NCI-H526 treated with DMSO at 0.1 percent for 48 hours (cell line): ENCODE results near the gene MTREX.

Experiments used
- DNase-seq: peaks from one replicate; lab custom pipeline; 2025; lab: John Stamatoyannopoulos, UW

The MTREX gene

DNA sequence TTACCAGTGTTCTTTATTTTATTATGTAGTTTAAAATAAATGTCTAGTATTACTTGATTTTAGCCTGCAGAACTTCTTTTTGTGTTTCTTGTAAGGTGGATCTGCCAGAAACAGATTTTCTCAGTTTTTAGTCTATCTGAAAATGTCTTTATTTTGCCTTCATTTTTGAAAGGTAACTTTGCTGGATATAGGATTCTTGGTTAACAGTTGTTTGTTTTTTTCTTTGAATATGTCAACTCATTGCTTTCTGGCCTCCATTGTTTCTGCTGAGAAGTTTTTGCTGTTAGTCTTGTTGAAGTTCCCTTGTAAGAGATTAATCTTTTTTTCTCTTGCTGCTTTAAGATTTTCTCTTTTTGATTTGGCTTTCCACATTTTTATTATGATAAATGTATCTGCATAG lies 75.5 kb downstream of the MTREX start:
- DNase-seq: no peak

DNA sequence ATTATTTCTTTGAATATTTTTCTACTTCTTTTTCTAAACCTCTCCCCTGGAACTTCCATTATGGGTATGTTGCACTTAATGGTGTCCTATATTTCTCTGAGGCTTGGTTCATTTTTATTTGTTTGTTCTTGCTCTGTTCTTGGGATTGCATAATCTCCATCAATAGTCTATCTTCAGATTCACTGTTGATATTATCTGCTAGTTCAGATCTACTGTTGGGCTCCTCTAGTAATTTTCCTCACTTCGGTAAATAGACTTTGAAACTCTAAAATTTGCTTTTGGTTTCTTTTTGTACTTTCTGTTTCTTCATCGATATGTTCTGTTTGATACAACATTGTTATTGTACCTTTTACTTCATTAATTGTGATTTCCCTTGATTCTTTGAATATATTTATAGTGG lies 76.3 kb downstream of the MTREX start:
- no peak for DNase-seq

DNA sequence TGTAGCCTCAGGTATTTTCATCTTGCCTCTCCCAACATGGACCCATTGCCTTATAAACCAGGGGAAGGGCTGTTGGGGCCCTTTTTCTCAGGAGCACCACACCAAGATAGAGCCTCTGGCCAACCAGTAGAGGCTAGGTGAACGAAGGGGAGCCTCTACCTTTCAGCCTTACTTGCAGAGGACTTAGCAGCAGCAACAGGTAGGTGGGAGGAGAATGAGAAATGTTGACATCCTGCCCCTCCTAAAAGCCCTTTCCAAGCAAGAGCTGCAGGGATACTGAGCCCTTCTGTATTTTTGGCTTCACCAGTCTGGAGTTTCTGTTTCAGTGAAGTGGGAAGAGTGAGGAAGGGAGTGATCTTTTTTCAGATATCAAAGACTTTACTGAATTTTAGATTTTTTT lies 77.4 kb downstream of the MTREX start:
- DNase-seq: no peak

DNA sequence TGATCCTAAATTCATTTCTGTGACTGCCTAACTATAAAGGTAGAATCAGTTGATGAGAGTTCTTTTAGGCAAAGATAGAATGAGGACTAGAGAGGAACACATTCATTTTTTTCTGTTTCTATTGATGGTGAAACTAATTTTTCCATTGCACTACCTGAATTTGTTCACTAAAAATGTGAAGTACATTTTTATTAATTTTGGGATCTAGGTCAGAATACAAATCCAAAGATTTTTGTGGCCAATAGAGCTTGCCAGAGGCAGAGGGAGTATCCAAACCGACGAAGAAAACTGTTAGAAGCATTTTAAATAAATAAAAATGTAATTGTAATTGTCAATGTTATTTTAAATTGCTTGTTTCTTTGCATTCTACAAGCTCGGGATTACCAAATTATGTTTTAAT lies 78.1 kb downstream of the MTREX start:
- DNase-seq: no peak

DNA sequence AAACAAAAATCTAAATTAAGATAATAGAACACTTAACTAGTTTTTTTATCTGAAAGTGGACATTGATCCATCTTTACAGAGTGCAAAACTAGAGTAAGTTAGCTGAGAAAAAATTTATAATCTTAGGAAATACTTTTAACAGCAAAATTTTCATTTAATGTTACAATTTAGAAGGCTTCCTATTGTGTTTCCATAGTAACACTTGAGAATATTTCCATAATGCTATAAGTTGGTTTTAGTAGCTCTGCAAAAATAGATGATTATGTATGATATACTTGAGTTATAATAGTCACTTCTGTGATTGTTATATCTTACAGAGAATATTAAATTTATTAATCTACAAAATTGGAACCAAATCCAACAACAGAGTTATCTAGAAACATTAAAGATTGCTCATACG lies 78.6 kb downstream of the MTREX start:
- DNase-seq: no peak

DNA sequence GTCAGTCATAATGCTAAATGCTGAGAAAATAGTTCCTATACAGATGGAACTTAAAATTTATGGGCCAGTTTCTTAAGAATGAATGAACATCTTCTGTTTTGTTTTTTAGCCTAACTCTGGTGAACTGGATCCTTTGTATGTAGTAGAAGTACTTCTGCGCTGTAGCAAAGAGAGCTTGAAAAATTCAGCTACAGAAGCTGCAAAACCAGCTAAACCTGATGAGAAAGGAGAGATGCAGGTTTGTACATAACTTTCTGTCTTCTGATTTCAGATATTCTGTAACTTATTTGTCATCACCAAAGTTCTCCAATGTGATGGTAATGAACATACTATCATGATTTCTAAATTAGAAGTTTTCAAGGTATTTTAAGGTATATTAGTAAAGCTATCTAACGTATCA lies 80.1 kb downstream of the MTREX start:
- no peak for DNase-seq

DNA sequence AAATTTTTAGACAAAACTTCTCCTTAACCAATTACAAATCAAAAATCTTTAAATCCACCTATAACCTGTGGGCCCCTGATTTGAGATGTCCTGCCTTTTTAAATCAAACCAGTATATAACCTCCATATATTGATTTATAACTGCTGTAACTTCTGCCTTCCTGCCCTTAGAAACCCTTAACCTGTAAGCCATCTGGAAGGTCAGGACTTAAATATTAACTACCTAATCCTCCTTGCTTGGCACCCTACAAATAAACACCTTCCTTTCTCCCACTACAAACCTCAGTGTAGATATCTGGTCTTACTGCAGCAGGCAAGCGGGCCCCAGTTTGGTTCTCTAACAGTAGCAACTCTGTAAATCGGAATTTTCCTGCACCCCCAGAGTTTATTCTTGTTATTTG lies 83.9 kb downstream of the MTREX start:
- DNase-seq: no peak

DNA sequence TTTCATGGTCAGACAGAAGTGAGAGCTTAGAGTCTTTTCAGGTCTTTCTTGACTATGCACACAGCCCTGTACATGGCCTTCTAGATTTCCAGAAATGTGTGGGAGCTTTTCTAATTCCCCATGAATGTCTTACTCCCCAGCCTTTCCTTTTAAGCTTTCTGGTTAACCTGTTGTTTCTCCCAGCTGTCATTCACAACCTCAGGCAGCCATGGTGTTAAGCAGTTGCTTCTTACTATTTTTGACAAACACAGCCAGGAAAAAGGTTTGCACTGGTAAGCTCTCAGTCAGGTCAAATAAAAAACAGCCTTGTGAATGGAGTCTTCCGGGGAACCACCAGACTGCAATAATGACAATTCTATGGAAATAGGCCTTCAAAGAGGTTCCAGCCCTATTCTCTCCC lies 84.9 kb downstream of the MTREX start:
- DNase-seq: no peak

DNA sequence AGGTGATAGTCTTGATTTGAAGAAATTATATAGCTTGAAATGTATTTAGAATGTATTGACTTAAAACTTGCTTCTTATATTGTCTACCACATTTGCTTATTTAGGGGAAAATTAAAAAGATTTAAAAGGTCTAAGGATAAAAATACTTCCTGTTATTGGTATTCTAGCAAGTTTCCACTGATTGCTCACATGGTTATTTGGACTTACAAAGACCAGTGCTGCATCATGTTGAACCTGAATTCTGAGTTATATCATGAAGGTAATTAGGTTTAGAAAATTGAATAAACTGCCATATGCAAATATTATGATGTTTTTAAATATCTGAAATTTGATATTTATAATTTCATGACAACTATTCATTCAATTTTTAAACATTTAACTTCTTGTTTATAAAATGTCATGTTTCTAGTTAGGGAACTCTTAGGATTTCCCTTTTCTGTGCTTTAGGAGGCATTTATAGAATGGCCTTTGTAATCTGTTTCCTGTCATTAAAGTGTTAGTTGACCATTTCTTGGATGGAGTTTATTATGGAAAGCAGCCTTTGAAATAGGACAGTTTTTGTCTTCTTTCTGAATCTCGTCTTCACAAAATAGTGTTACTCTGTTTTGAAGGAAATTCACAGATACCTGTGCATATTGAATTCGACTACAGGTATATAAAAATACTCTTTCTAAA lies 85.8 kb downstream of the MTREX start:
- DNase-seq: no peak

DNA sequence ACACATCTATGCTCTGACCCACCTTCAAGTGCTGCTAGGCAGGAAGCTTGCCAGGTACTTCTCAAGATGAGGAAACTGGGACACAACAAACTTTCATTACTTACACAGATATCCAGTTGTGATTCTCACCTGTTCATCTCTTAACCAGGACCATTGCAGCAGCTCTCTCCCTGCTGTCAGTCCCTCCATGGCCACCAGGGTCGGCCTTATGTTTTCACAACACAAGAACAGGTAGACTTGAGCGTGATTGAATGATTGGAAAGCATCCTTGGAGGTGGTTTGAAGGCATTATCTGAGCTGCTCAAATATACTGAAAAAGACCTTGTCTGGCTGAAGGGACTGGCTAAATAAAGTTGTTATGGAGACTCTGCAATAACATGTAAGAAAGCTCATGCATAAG lies 94.4 kb downstream of the MTREX start:
- no peak for DNase-seq

DNA sequence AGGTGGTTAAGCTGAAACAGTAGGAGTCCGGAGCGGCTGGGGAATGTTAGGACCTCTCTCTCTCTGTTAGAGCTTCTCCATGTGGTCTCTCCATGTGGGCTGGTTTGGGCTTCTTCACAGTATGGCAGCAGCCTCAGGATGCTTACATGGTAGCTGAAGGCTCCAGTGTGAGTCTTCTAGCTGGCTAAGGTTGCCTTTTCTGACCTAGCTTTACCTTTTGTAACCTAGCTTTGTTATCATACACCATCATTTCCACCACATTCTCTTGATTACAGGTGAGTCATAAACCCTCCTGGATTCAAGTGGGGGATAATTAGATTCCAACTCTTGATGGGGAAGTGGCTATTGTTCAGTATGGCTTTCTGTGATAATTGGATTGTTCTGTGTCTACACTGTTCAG lies 98.5 kb downstream of the MTREX start:
- DNase-seq: no peak

DNA sequence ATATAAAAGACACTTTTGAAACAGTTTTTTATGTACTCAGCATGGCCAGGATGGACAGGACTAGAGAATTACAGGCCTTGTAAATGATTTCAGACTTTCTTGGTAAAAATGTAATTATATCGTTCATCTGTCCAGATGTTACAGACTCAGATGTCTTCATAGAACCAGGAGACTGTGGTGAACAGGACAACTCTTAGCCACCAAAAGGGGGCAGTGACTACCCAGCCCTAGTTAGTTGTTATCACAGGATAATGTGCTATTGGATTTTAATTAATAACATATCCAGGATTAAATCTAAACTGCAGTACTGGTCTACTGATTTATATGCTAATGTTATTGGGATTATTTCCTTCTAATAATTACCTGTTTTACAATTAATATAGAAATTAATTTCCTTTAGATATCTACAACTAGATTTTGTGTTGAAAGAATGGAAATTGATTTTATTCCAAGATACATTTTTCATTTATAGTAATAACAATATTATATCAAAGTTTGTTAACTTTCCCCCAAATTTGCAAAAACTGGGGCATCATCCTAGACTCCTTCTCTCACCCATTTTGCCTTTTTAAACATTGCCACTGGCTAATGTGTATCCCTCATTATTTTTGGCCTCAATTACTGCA lies 99.4 kb downstream of the MTREX start:
- peak; percentile 3 for DNase-seq

DNA sequence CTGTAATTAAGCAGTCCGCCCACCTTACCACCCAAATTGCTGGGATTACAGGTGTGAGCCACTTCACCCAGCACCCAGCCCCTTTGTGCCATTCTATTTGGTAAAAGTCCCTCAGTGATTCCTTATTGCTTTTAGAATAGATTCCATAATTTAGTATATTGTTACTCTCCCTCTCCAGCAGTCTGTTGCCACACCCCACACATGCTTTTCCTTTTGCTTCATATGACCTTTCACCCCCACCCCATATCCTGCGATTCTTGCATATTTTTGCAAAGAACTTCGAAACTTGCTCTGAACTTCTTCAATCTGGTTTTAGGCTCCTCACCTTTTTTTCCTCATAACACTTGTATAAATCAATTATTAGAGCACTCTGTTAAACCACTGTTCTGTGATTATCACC lies 100.2 kb downstream of the MTREX start:
- DNase-seq: no peak

DNA sequence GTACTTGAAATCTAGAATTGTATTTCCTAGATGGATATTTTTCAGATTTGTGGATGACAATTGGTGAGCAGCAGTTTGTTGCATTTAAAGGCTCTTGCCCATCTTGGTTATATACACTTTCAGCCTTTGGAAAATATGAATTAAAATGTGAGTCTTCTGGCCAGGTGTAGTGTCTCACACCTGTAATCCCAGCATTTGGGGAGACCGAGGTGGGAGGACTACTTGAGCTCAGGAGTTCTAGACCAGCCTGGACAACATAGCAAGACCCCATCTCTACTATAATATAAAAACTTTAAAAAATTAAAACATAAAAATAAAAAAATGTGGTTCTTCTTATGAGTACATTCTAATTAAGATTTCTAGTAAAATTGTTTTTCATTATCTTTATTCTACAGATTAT lies 102.0 kb downstream of the MTREX start:
- no peak for DNase-seq

DNA sequence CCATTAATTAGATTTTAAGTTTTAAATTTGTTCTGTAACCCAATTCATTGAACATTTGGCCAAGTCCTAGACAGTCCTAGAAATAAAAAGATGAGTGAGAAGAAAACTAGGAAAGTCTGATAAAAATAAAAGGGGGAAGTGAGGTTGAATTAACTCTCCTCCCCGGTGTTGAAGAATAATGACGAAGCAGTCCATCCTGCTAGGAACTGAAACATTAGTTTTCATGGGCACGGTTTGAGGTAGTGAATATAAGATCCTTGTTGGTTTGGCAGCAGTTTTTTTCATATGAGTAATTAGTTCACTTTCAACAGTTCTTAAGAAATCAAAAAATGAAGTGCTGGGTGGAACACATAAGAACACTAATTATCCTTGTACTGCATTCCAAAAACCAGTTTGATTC lies 103.1 kb downstream of the MTREX start:
- no peak for DNase-seq

DNA sequence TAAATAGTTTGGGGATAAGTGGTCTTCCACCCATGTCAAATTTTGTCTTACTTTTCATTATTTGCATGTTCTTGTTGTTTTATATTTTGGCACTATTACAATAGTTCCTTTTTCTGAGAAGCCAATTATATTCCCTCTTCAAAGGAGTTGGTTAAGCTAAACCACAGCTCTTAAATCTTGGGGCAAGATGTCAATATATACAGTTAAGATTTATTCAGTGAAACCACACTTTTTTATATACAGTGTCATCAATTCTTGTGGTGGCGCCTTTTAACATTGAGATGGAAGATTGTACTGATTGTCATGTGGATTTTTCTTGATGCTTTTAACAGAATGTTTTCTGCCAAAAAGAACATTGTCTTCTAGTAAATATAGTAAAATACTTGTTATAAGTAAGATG lies 104.1 kb downstream of the MTREX start:
- no peak for DNase-seq

DNA sequence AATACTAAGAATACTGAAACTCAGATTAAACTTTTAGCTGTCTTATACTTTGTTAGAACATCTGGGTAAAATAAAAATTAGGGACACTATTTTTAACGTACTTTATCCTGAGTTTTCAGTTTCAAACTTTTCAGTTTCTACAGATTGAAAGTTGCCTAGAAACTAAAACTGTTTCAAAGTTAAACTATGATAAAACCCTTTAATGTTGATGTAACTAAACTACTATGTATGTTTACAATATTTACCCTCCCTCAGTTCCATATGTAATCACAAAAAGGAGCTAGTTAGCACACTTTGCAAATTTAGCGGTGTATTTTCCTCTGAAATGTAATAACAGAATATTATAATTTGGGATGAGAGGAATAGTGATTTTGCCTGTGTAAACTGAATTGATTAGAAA lies 105.9 kb downstream of the MTREX start:
- no peak for DNase-seq

DNA sequence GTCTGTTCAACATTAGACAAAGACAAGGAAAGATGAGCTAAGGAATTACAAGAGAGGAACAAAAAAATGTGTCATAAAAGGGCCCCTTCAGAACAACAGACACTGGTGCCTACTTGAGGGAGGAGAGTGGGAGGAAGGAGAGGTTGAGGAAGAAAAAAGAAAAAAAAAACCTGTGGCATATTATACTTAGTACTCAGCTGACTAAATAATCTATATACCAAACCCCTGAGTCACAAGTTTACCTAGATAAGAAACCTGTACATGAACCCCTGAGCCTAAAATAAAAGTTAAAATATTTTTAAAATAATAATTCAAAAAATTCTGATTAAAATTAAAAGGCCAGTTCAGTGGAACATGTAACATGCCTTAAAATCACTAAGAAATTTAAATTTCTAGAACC lies 107.3 kb downstream of the MTREX start:
- DNase-seq: no peak

DNA sequence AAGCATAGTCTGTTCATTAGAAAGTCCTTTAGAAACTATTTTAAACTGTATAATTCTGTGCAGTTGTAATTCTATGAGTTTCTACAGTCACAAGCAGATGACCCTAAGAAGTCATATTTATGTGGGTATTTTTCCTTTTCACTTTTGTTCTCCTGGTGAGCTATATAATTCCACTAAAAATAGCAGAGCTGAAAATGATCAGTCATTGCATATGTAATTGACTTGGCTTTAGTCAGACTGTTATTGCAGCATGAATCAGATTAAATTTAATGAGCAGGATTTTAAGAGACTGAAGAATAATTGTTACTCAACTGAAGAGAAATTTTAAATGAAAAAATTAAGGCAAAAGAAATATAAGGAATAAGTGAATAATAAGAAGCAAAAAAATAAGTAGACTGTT lies 108.5 kb downstream of the MTREX start:
- DNase-seq: no peak

DNA sequence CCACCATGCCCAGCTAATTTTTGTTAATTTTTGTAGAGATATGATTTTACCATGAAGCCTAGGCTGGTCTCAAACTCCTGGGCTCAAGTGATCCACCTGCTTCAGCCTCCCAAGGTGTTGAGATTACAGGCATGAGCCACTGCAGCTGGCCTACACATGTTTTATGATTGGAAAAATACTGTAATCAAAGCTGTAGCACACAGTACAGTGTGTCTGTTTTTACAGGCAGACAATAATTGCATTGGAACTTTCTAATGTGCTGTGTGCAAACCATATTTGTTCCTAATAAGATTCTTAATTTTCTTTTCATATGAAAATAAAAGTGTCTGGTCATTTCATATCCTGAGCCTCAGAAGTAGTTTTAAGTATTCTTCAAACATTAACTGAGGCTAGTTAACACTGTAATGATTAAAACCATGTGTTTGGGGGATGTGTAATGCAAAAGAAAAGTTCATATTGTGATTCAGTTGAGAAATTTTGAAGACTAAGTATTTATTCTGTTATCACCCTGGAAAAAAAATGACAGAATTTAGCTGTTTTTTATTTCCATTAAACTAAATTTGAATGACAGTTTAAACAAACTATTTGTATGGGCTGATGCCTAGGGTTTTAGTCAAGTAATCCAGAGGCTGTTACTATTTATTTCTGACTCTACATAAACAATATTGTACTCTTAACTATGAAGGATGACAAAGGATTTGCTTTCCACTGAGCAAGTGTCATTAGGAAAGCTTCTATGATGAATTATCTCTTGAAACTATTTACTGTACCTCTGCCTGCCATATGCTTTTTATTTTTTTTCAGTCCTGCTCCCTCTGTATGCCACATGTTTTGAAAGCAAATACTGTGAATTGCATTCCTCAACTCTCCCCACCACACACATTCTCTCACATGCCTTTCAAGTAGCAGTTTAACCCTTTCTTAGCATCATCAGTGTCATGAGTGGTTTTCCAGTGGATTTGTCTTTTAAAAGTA lies 111.5 kb downstream of the MTREX start:
- DNase-seq: no peak

DNA sequence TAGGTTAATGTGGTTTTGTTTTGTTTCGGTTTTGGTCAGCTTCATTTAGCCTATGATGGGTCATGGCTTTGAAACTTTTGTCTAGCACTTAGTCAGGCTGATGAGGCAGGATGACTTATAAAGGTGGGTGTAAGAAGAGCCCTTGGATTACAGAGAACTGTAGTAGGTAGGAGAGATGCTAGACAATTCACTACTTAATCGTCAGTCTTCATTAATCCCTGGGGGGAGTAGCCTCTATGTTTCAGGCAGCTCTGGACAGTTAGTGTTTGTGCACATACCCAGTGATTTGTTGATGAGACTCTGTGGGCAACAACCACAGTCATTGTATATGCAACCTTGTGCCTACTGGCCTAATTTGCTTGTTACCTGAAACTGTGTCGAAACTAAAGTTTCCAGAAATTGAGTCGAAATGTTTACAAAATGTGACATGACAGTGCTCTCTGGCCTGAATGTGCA lies 113.3 kb downstream of the MTREX start:
- DNase-seq: no peak

DNA sequence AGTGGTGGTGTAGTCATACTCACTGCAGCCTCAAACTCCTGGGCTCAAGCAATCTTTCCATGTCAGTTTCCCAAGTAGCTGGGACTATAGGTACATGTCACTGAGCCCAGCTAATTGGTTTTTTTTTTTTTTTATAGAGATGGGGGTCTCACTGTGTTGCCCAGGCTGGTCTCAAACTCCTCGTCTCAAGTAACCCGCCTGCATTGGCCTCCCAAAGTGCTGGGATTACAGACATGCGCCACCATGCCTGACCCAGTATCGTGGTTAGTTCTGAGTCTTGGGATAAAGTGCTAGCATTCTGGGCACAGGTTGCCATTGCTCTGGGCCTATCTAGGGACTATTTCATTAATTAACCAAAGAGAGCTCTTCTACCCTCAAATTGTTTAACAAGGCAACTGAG lies 118.7 kb downstream of the MTREX start:
- DNase-seq: no peak

DNA sequence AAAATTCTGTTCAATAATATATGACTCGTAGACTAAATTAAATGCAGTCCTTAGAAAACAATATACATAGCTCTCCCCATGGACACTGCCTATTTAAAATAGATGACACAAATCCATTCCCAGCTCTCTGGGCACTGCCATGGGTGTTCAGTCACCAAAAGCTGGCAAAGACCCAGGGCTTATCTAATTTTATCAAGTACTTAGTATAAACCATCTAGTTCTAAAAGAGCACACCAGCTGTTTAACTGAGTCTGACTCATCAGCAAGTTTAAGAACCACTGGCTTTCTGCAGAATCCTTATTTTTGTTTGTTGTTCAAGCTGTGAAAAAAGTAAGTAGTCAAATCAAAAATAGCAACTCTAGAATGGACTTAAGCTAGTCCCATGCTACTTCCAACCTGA lies 119.4 kb downstream of the MTREX start:
- DNase-seq: no peak
